Measurements from ENCODE around the gene PPP1R9B.

The PPP1R9B gene

GRCh38 chr17:50096092-50096491 lies 54.4 kb downstream of the PPP1R9B start:
- peak in 3 of 58 donors; percentile 21 to 34 (median 29) for DNase-seq

GRCh38 chr17:50095626-50096037 lies 54.8 kb downstream of the PPP1R9B start:
- DNase-seq: peak in 10 of 58 donors; percentile 37 to 57 (median 50)

GRCh38 chr17:50094753-50095619 lies 55.5 kb downstream of the PPP1R9B start, which contains the start of gene PDK2:
TSS of gene PDK2 (plus strand) at chr17:50095351. CDS start at chr17:50095436, 85 bp downstream.
- DNase-seq: peak; percentile 67 to 99 (median 95)

- DNase-seq: peak in 57 of 58 donors; percentile 52 to 96 (median 84)
Observed at GRCh38 chr17:50094243-50094752, 56.2 kb downstream of the PPP1R9B start.

GRCh38 chr17:50093807-50094206 lies 56.7 kb downstream of the PPP1R9B start:
- no peak for DNase-seq

GRCh38 chr17:50093246-50093645 lies 57.2 kb downstream of the PPP1R9B start:
- no peak for DNase-seq

- no peak for DNase-seq
Observed at GRCh38 chr17:50091918-50092285, 58.6 kb downstream of the PPP1R9B start.

GRCh38 chr17:50090971-50091917 lies 59.2 kb downstream of the PPP1R9B start:
- no peak for DNase-seq

GRCh38 chr17:50090071-50090470 lies 60.4 kb downstream of the PPP1R9B start:
- DNase-seq: no peak

- DNase-seq: no peak
Observed at GRCh38 chr17:50088952-50089825, 61.3 kb downstream of the PPP1R9B start.

- no peak for DNase-seq
Observed at GRCh38 chr17:50087912-50088405, 62.5 kb downstream of the PPP1R9B start.

- DNase-seq: peak in 33 of 58 donors; percentile 11 to 61 (median 23)
Observed at GRCh38 chr17:50087246-50087911, 63.1 kb downstream of the PPP1R9B start.
